ENCODE data around the gene ZHX3.

Gene ZHX3

DNA sequence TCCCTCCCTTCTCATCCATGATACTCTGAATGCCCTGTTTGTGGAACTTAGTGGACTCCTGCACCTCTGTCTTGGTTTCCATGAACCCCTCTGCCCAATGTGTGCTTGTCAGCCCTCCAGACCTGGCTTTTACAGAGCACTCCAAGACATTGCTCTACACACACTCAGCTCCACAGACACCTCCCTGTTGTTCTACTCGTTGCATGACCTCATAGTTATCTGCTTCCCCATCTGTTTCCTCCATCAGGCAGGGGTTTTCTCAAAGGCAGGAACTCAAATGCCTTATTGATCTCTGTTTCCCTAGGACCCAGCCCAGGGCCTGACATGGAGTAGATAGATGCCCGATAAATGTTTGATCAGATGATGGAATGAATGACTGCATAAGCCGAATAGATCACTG is 166.9 kb downstream of the ZHX3 start:
- CTCF ChIA-PET = interaction anchor here (1.0 to 3.8 kb wide), 3 partner anchors 9 to 160 kb away, joined by 3 to 14 read pairs (median 4); no protein-coding TSS in a partner anchor
- 11% methylated on average over 3 of the region's 3 CpGs for WGBS (ENCODE audit: insufficient coverage)

DNA sequence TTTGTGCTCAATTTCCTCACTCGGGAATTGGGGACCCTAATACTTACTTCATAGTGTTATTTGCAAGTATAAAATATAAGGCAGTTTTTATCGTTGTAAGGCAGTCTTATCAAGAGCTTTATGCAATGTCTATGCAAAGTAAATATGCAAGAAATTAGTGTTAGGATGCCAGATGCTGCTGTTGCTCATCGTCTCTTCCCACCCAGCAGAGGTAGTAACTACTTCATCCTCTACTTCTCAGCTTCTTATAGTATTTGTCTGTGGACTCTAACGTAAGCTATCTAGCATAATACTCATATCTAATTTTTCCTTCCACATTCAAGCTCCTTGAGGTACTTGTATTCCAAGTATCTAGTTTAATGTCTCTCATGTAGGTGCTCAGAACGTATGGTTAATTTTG is 168.6 kb downstream of the ZHX3 start:
- CTCF ChIA-PET = interaction anchor here (0.7 to 3.8 kb wide), 5 partner anchors 10 to 54 kb away, joined by 3 to 14 read pairs (median 5); no protein-coding TSS in a partner anchor
- 94% methylated on average over 2 of the region's 5 CpGs for WGBS (ENCODE audit: insufficient coverage)
- Histone ChIP-seq H3K27me3 (replicated peaks in 2 of 5; ENCODE audit: control insufficient read depth in 4 of 5, insufficient read depth in 5 of 5, low read length in 4 of 5) (peaks cover 0 to 59% (median 26%) of the 10 kb centered on the region in 5 experiments), H3K36me3 (ENCODE audit: control insufficient read depth in 4 of 4, insufficient read depth in 4 of 4, low read length in 3 of 4) (peaks cover 0 to 2% (median 0%) of the 10 kb centered on the region in 4 experiments), H3K27ac (ENCODE audit: insufficient read depth in 1 of 2, low read depth in 1 of 2, low read length in 2 of 2, poor library complexity in 1 of 2, severe bottlenecking in 2 of 2) (no peak overlapping the region), H3K9me3 (ENCODE audit: control extremely low read depth in 1 of 5, control insufficient read depth in 4 of 5, insufficient read depth in 2 of 5, low read depth in 1 of 5, low read length in 4 of 5) (peaks cover 0 to 2% (median 0%) of the 10 kb centered on the region in 5 experiments), H3K4me3 (ENCODE audit: control insufficient read depth in 1 of 7, extremely low read depth in 1 of 7, insufficient read depth in 4 of 7, low read depth in 2 of 7, low read length in 6 of 7) (no peak overlapping the region), H3K4me1 (ENCODE audit: control extremely low read depth in 1 of 4, control insufficient read depth in 4 of 4, insufficient read depth in 4 of 4, low read length in 3 of 4) (peaks cover 0 to 15% (median 11%) of the 10 kb centered on the region in 4 experiments)
- DNase-seq = no peak
- POLR2A ChIA-PET = no interaction called here

More for the DNA sequence above, 166.9 kb downstream of the ZHX3 start:
- no peaks in the 10 kb centered on the region for H3K9me3 ChIP-seq (ENCODE audit: control extremely low read depth in 1 of 5, control insufficient read depth in 4 of 5, insufficient read depth in 2 of 5, low read depth in 1 of 5, low read length in 4 of 5)
- POLR2A ChIA-PET = no interaction called here
- DNase-seq = peak; percentile 91 to 98 (median 95)
- H3K27me3 ChIP-seq (replicated peaks in 2 of 5; ENCODE audit: control insufficient read depth in 4 of 5, insufficient read depth in 5 of 5, low read length in 4 of 5) = peaks cover 0 to 57% (median 9%) of the 10 kb centered on the region in 5 experiments
- H3K36me3 ChIP-seq (ENCODE audit: control insufficient read depth in 4 of 4, insufficient read depth in 4 of 4, low read length in 3 of 4) = no peaks in the 10 kb centered on the region
- H3K4me1 ChIP-seq (ENCODE audit: control extremely low read depth in 1 of 4, control insufficient read depth in 4 of 4, insufficient read depth in 4 of 4, low read length in 3 of 4) = peaks cover 0 to 15% (median 11%) of the 10 kb centered on the region in 4 experiments
- H3K27ac ChIP-seq (ENCODE audit: insufficient read depth in 1 of 2, low read depth in 1 of 2, low read length in 2 of 2, poor library complexity in 1 of 2, severe bottlenecking in 2 of 2) = no peak overlapping the region
- H3K4me3 ChIP-seq (ENCODE audit: control insufficient read depth in 1 of 7, extremely low read depth in 1 of 7, insufficient read depth in 4 of 7, low read depth in 2 of 7, low read length in 6 of 7) = no peak overlapping the region

DNA sequence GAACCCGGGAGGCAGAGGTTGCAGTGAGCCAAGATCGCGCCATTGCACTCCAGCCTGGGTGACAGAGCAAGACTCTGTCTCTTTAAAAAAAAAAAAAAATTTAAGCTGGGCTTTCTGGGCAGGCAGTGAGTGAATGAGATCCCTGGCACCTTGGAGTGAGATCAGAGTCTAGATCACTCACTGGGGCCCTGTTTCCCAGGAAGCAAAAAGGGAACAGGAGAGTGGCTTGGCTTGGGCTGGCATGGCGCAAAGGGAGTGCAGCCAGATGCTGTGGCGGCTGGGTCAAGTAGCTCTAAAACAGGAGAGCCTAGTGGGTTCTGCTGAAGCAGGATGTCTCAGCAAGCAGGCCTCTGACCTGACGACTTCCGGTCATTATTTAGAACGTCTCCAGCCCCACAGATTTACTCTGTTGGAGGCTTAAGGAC is 169.8 kb downstream of the ZHX3 start:
- Histone ChIP-seq H3K9me3 (ENCODE audit: control extremely low read depth in 1 of 5, control insufficient read depth in 4 of 5, insufficient read depth in 2 of 5, low read depth in 1 of 5, low read length in 4 of 5) (peaks cover 0 to 2% (median 0%) of the 10 kb centered on the region in 5 experiments), H3K27ac (ENCODE audit: insufficient read depth in 1 of 2, low read depth in 1 of 2, low read length in 2 of 2, poor library complexity in 1 of 2, severe bottlenecking in 2 of 2) (no peak overlapping the region), H3K4me3 (ENCODE audit: control insufficient read depth in 1 of 7, extremely low read depth in 1 of 7, insufficient read depth in 4 of 7, low read depth in 2 of 7, low read length in 6 of 7) (no peak overlapping the region), H3K4me1 (ENCODE audit: control extremely low read depth in 1 of 4, control insufficient read depth in 4 of 4, insufficient read depth in 4 of 4, low read length in 3 of 4) (peaks cover 0 to 22% (median 18%) of the 10 kb centered on the region in 4 experiments), H3K36me3 (ENCODE audit: control insufficient read depth in 4 of 4, insufficient read depth in 4 of 4, low read length in 3 of 4) (peaks cover 0 to 2% (median 0%) of the 10 kb centered on the region in 4 experiments), H3K27me3 (replicated peaks in 2 of 5; ENCODE audit: control insufficient read depth in 4 of 5, insufficient read depth in 5 of 5, low read length in 4 of 5) (peaks cover 0 to 55% (median 28%) of the 10 kb centered on the region in 5 experiments)
- CTCF ChIA-PET = interaction anchor here (2.8 to 5.2 kb wide), 2 partner anchors 12 to 25 kb away, joined by 9 to 41 read pairs; partner anchors contain the start of gene PLCG1
- 88% methylated on average over 7 of the region's 8 CpGs for WGBS (ENCODE audit: insufficient coverage)
- POLR2A ChIA-PET = no interaction called here
- no peak for DNase-seq

- CTCF ChIA-PET = interaction anchor here (1.6 to 5.2 kb wide), 4 partner anchors 10 to 51 kb away, joined by 4 to 41 read pairs (median 10); partner anchors contain the start of gene PLCG1
- DNase-seq = no peak
- WGBS (ENCODE audit: insufficient coverage) = 99% methylated on average over 11 of the region's 12 CpGs
- H3K36me3 ChIP-seq (ENCODE audit: control insufficient read depth in 4 of 4, insufficient read depth in 4 of 4, low read length in 3 of 4) = peaks cover 0 to 2% (median 0%) of the 10 kb centered on the region in 4 experiments
- peaks cover 0 to 20% (median 18%) of the 10 kb centered on the region in 4 experiments for H3K4me1 ChIP-seq (ENCODE audit: control extremely low read depth in 1 of 4, control insufficient read depth in 4 of 4, insufficient read depth in 4 of 4, low read length in 3 of 4)
- POLR2A ChIA-PET = no interaction called here
- peaks cover 0 to 50% (median 27%) of the 10 kb centered on the region in 5 experiments for H3K27me3 ChIP-seq (replicated peaks in 2 of 5; ENCODE audit: control insufficient read depth in 4 of 5, insufficient read depth in 5 of 5, low read length in 4 of 5)
- H3K27ac ChIP-seq (ENCODE audit: insufficient read depth in 1 of 2, low read depth in 1 of 2, low read length in 2 of 2, poor library complexity in 1 of 2, severe bottlenecking in 2 of 2) = no peak overlapping the region
- peaks cover 0 to 2% (median 0%) of the 10 kb centered on the region in 5 experiments for H3K9me3 ChIP-seq (ENCODE audit: control extremely low read depth in 1 of 5, control insufficient read depth in 4 of 5, insufficient read depth in 2 of 5, low read depth in 1 of 5, low read length in 4 of 5)
- no peak overlapping the region for H3K4me3 ChIP-seq (ENCODE audit: control insufficient read depth in 1 of 7, extremely low read depth in 1 of 7, insufficient read depth in 4 of 7, low read depth in 2 of 7, low read length in 6 of 7)
These were observed 171.5 kb downstream of the ZHX3 start for GRCh38 chr20:41145821-41146620.

DNA sequence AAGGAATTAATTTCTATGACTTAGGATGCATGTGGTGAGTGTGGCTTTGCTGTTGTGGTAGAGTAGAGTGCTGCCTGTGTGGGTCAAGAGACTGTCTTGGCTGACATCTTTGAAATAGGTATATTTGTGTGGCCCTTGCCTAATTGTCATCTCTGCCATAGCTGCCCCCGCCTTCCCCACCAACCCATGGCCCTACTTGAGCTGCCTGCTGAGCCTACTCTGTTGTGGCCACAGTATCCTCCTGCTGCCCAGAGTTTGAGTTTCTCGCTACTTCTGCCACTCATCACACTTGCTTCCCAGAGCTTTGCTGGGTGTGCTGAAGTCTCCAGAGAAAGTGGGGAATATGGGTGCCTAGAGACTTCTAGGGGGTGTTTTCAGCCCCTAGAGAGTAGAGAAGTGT is 172.2 kb downstream of the ZHX3 start:
- Histone ChIP-seq H3K4me1 (ENCODE audit: control extremely low read depth in 1 of 4, control insufficient read depth in 4 of 4, insufficient read depth in 4 of 4, low read length in 3 of 4) (peaks cover 0 to 13% (median 11%) of the 10 kb centered on the region in 4 experiments), H3K27me3 (replicated peaks in 2 of 5; ENCODE audit: control insufficient read depth in 4 of 5, insufficient read depth in 5 of 5, low read length in 4 of 5) (peaks cover 0 to 55% (median 30%) of the 10 kb centered on the region in 5 experiments)

GRCh38 chr20:41143354-41143753 is 174.2 kb downstream of the ZHX3 start:
- H3K9me3 ChIP-seq (ENCODE audit: control extremely low read depth in 1 of 5, control insufficient read depth in 4 of 5, insufficient read depth in 2 of 5, low read depth in 1 of 5, low read length in 4 of 5) = peaks cover 0 to 2% (median 0%) of the 10 kb centered on the region in 5 experiments
- no peak overlapping the region for H3K27ac ChIP-seq (ENCODE audit: insufficient read depth in 1 of 2, low read depth in 1 of 2, low read length in 2 of 2, poor library complexity in 1 of 2, severe bottlenecking in 2 of 2)
- H3K27me3 ChIP-seq (replicated peaks in 2 of 5; ENCODE audit: control insufficient read depth in 4 of 5, insufficient read depth in 5 of 5, low read length in 4 of 5) = peaks cover 0 to 51% (median 30%) of the 10 kb centered on the region in 5 experiments
- 93% methylated on average over 2 of the region's 2 CpGs for WGBS (ENCODE audit: insufficient coverage)
- peaks cover 0 to 2% (median 0%) of the 10 kb centered on the region in 4 experiments for H3K36me3 ChIP-seq (ENCODE audit: control insufficient read depth in 4 of 4, insufficient read depth in 4 of 4, low read length in 3 of 4)
- no peak for DNase-seq
- peaks cover 8 to 23% (median 20%) of the 10 kb centered on the region in 4 experiments for H3K4me1 ChIP-seq (ENCODE audit: control extremely low read depth in 1 of 4, control insufficient read depth in 4 of 4, insufficient read depth in 4 of 4, low read length in 3 of 4)
- POLR2A ChIA-PET = no interaction called here
- H3K4me3 ChIP-seq (ENCODE audit: control insufficient read depth in 1 of 7, extremely low read depth in 1 of 7, insufficient read depth in 4 of 7, low read depth in 2 of 7, low read length in 6 of 7) = no peak overlapping the region
- CTCF ChIA-PET = interaction anchor here (0.9 to 5.2 kb wide), 6 partner anchors 8 to 29 kb away, joined by 3 to 41 read pairs (median 4); partner anchors contain the start of gene PLCG1

More for the DNA sequence above, 172.2 kb downstream of the ZHX3 start:
- Histone ChIP-seq H3K4me3 (ENCODE audit: control insufficient read depth in 1 of 7, extremely low read depth in 1 of 7, insufficient read depth in 4 of 7, low read depth in 2 of 7, low read length in 6 of 7) (no peak overlapping the region), H3K27ac (ENCODE audit: insufficient read depth in 1 of 2, low read depth in 1 of 2, low read length in 2 of 2, poor library complexity in 1 of 2, severe bottlenecking in 2 of 2) (no peak overlapping the region), H3K9me3 (ENCODE audit: control extremely low read depth in 1 of 5, control insufficient read depth in 4 of 5, insufficient read depth in 2 of 5, low read depth in 1 of 5, low read length in 4 of 5) (peaks cover 0 to 2% (median 0%) of the 10 kb centered on the region in 5 experiments), H3K36me3 (ENCODE audit: control insufficient read depth in 4 of 4, insufficient read depth in 4 of 4, low read length in 3 of 4) (peaks cover 0 to 2% (median 0%) of the 10 kb centered on the region in 4 experiments)
- no peak for DNase-seq
- 100% methylated on average over 1 of the region's 2 CpGs for WGBS (ENCODE audit: insufficient coverage)
- CTCF ChIA-PET = interaction anchor here (1.6 to 5.2 kb wide), 4 partner anchors 10 to 50 kb away, joined by 4 to 41 read pairs (median 10); partner anchors contain the start of gene PLCG1
- POLR2A ChIA-PET = no interaction called here
